ENCODE measurements around the gene NHS.

Gene NHS

GRCh38 chrX:17769701-17770269 lies 394.8 kb downstream of the NHS start:
- H3K79me2 ChIP-seq (ENCODE audit: insufficient read depth, low read length), result no peaks in the 10 kb centered on the region
- H3K4me3 ChIP-seq (ENCODE audit: low read depth in 1 of 2, low read length in 2 of 2), result no peak overlapping the region
- no peak overlapping the region for H3K27ac ChIP-seq (ENCODE audit: low read length)
- no peak overlapping the region for H2AFZ ChIP-seq (ENCODE audit: low read depth, low read length)
- no peaks in the 10 kb centered on the region for H3K36me3 ChIP-seq (ENCODE audit: insufficient read depth, low read length)
- no peak for DNase-seq
- no peaks in the 10 kb centered on the region for H4K20me1 ChIP-seq (ENCODE audit: insufficient read depth, low read length)
- H3K27me3 ChIP-seq (ENCODE audit: insufficient read depth, low read length, poor library complexity), result no peaks in the 10 kb centered on the region
- no peak for ATAC-seq (ENCODE audit: insufficient read depth, low read depth)
- H3K9ac ChIP-seq (ENCODE audit: low read depth, low read length), result no peak overlapping the region
- H3K9me3 ChIP-seq (ENCODE audit: insufficient read depth, low read length, severe bottlenecking), result no peaks in the 10 kb centered on the region
- no peaks in the 10 kb centered on the region for H3K4me1 ChIP-seq (ENCODE audit: insufficient read depth, low read length)
- TF ChIP-seq CTCF (IDR thresholded peaks at IDR 0.05; ENCODE audit: borderline replicate concordance, extremely low read depth, low read length, poor library complexity, severe bottlenecking), result no peak
- TF ChIP-seq EZH2 (IDR thresholded peaks at IDR 0.05; ENCODE audit: borderline replicate concordance, low read depth, low read length, severe bottlenecking), result no peak
- no peak overlapping the region for H3K4me2 ChIP-seq (ENCODE audit: insufficient read depth, low read length)

GRCh38 chrX:17773221-17773876 lies 398.3 kb downstream of the NHS start:
- TF ChIP-seq CTCF (IDR thresholded peaks at IDR 0.05; ENCODE audit: borderline replicate concordance, extremely low read depth, low read length, poor library complexity, severe bottlenecking), result no peak
- H3K4me2 ChIP-seq (ENCODE audit: insufficient read depth, low read length), result no peak overlapping the region
- DNase-seq, result no peak
- no peaks in the 10 kb centered on the region for H3K79me2 ChIP-seq (ENCODE audit: insufficient read depth, low read length)
- H3K9ac ChIP-seq (ENCODE audit: low read depth, low read length), result no peak overlapping the region
- H3K27me3 ChIP-seq (ENCODE audit: insufficient read depth, low read length, poor library complexity), result no peaks in the 10 kb centered on the region
- no peaks in the 10 kb centered on the region for H3K4me1 ChIP-seq (ENCODE audit: insufficient read depth, low read length)
- H3K4me3 ChIP-seq (ENCODE audit: low read depth in 1 of 2, low read length in 2 of 2), result no peak overlapping the region
- H4K20me1 ChIP-seq (ENCODE audit: insufficient read depth, low read length), result no peaks in the 10 kb centered on the region
- H3K36me3 ChIP-seq (ENCODE audit: insufficient read depth, low read length), result no peaks in the 10 kb centered on the region
- no peak overlapping the region for H2AFZ ChIP-seq (ENCODE audit: low read depth, low read length)
- H3K9me3 ChIP-seq (ENCODE audit: insufficient read depth, low read length, severe bottlenecking), result no peaks in the 10 kb centered on the region
- H3K27ac ChIP-seq (ENCODE audit: low read length), result no peak overlapping the region
- ATAC-seq (ENCODE audit: insufficient read depth, low read depth), result no peak

- no peak for TF ChIP-seq EZH2 (IDR thresholded peaks at IDR 0.05; ENCODE audit: borderline replicate concordance, low read depth, low read length, severe bottlenecking)
- no peak for TF ChIP-seq CTCF (IDR thresholded peaks at IDR 0.05; ENCODE audit: borderline replicate concordance, extremely low read depth, low read length, poor library complexity, severe bottlenecking)
- ATAC-seq (ENCODE audit: insufficient read depth, low read depth) (no peak), DNase-seq (no peak)
- Histone ChIP-seq H3K36me3 (ENCODE audit: insufficient read depth, low read length) (no peaks in the 10 kb centered on the region), H3K9me3 (ENCODE audit: insufficient read depth, low read length, severe bottlenecking) (no peaks in the 10 kb centered on the region), H3K4me3 (ENCODE audit: low read depth in 1 of 2, low read length in 2 of 2) (no peak overlapping the region), H3K27ac (ENCODE audit: low read length) (no peak overlapping the region), H4K20me1 (ENCODE audit: insufficient read depth, low read length) (no peaks in the 10 kb centered on the region), H3K4me1 (ENCODE audit: insufficient read depth, low read length) (no peaks in the 10 kb centered on the region), H3K9ac (ENCODE audit: low read depth, low read length) (no peak overlapping the region), H2AFZ (ENCODE audit: low read depth, low read length) (no peak overlapping the region), H3K27me3 (ENCODE audit: insufficient read depth, low read length, poor library complexity) (no peaks in the 10 kb centered on the region), H3K4me2 (ENCODE audit: insufficient read depth, low read length) (no peak overlapping the region), H3K79me2 (ENCODE audit: insufficient read depth, low read length) (no peaks in the 10 kb centered on the region)
Measured at GRCh38 chrX:17774053-17774452, 399.1 kb downstream of the NHS start.
